Activated T-cell treated with anti-CD3 and anti-CD28 coated beads, Interleukin-2, amount 50 U/mL, for 48 hours (primary cell): ENCODE results near the gene MOB3B.

Source experiments
- DNase-seq, 2 experiments: peaks; one replicate each; pipeline ENCODE4 v3.0.0-alpha.2; 2020

The MOB3B gene

GRCh38 chr9:27353474-27354229, 176.0 kb downstream of the MOB3B start:
- DNase-seq: no peak

GRCh38 chr9:27353166-27353473, 176.5 kb downstream of the MOB3B start:
- no peak for DNase-seq

GRCh38 chr9:27352457-27353165, 177.0 kb downstream of the MOB3B start:
- peak in 1 of 2 experiments; percentile 31 for DNase-seq

GRCh38 chr9:27351438-27351837, 178.2 kb downstream of the MOB3B start:
- DNase-seq: no peak

GRCh38 chr9:27350382-27350976, 179.1 kb downstream of the MOB3B start:
- DNase-seq: no peak

GRCh38 chr9:27349698-27350080, 179.9 kb downstream of the MOB3B start:
- DNase-seq: no peak

- DNase-seq: no peak
Measured at GRCh38 chr9:27348785-27349697, 180.6 kb downstream of the MOB3B start.

GRCh38 chr9:27347889-27348288, 181.7 kb downstream of the MOB3B start:
- DNase-seq: no peak

- no peak for DNase-seq
Measured at GRCh38 chr9:27344776-27345175, 184.8 kb downstream of the MOB3B start.

- no peak for DNase-seq
Measured at GRCh38 chr9:27341545-27342294, 187.9 kb downstream of the MOB3B start.

GRCh38 chr9:27340961-27341511, 188.6 kb downstream of the MOB3B start:
- DNase-seq: no peak

- DNase-seq: no peak
Measured at GRCh38 chr9:27340285-27340674, 189.3 kb downstream of the MOB3B start.

- DNase-seq: no peak
Measured at GRCh38 chr9:27339661-27340284, 189.8 kb downstream of the MOB3B start.

GRCh38 chr9:27338527-27338903, 191.1 kb downstream of the MOB3B start:
- no peak for DNase-seq

- no peak for DNase-seq
Measured at GRCh38 chr9:27337833-27338526, 191.6 kb downstream of the MOB3B start.

- no peak for DNase-seq
Measured at GRCh38 chr9:27337236-27337635, 192.4 kb downstream of the MOB3B start.

GRCh38 chr9:27336829-27337228, 192.8 kb downstream of the MOB3B start:
- no peak for DNase-seq

GRCh38 chr9:27336126-27336525, 193.5 kb downstream of the MOB3B start:
- no peak for DNase-seq

- DNase-seq: no peak
Measured at GRCh38 chr9:27335075-27335474, 194.5 kb downstream of the MOB3B start.

GRCh38 chr9:27333241-27334052, 196.2 kb downstream of the MOB3B start:
- DNase-seq: peak; percentile 62
